ENCODE results near the gene PTTG1IP. TPM values are rescaled to one million over a fixed set of nuclear protein-coding genes. Genes with fewer than 3 reads are reported as not detected.

PTTG1IP gene
- total and polyA plus RNA-seq, 2 of the 13 experiments (the other 11 are each of a cell fraction or from before 2014, with no cell fraction given) = 161 to 700 TPM

DNA sequence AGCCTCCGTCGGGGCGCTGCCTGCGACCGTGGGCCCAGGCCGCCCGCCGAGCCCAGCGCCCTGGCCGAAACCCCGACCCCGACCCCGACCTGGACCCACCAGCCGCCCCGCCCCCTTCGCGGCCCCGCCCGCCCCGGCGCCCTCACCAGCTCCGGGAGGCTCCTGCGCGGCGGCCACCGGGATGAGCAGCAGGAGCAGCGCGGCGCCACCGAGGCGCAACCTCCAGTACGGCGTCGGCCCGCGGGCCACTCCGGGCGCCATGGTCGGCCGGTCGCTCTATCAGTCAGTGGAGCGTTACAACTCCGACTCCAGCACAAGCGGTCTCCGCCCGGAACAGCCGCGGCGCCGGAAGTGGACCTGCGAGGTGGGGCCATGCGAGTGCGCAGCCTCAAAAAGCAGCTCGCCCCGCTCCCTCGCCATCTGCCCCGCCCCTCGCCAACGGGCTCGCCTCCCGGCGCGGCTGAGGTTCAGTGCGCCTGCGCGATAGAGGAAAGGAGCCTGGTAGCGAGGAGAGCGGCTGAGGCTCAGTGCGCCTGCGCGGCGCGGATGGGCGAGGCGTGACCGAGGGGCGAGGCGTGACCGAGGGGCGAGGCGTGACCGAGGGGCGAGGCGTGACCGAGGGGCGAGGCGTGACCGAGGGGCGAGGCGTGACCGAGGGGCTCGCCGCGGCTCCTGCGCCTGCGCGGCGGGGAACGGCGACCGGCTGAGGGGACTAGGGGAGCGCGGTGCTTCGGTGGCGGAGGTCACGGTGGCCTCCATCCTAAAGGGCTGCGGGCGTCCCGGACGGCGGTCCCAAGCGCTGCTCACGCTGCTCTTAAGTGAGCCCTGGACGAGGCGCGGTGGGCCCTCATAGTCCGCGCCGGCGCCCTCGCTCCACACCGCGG lies at the start of gene PTTG1IP (continued):
- TF ChIP-seq, protein P1, sequence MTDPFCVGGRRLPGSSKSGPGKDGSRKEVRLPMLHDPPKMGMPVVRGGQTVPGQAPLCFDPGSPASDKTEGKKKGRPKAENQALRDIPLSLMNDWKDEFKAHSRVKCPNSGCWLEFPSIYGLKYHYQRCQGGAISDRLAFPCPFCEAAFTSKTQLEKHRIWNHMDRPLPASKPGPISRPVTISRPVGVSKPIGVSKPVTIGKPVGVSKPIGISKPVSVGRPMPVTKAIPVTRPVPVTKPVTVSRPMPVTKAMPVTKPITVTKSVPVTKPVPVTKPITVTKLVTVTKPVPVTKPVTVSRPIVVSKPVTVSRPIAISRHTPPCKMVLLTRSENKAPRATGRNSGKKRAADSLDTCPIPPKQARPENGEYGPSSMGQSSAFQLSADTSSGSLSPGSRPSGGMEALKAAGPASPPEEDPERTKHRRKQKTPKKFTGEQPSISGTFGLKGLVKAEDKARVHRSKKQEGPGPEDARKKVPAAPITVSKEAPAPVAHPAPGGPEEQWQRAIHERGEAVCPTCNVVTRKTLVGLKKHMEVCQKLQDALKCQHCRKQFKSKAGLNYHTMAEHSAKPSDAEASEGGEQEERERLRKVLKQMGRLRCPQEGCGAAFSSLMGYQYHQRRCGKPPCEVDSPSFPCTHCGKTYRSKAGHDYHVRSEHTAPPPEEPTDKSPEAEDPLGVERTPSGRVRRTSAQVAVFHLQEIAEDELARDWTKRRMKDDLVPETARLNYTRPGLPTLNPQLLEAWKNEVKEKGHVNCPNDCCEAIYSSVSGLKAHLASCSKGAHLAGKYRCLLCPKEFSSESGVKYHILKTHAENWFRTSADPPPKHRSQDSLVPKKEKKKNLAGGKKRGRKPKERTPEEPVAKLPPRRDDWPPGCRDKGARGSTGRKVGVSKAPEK (CRISPR knock-in tag; IDR thresholded peaks at IDR 0.05; ENCODE audit: borderline replicate concordance) = no peak
- TF ChIP-seq TEAD3 (CRISPR knock-in tag; optimal IDR thresholded peaks at IDR 0.05; ENCODE audit: borderline replicate concordance) (no peak), EZH2 (conservative IDR thresholded peaks at IDR 0.05; ENCODE audit: low read depth, low read length) (no peak), ZNF33B (CRISPR knock-in tag; IDR thresholded peaks at IDR 0.05) (peak; percentile 13; the same call in 1 of the 2 replicates), KDM6A (CRISPR knock-in tag; IDR thresholded peaks at IDR 0.05; ENCODE audit: low read depth) (no peak), ISX (CRISPR knock-in tag; conservative IDR thresholded peaks at IDR 0.05) (no peak), SMAD1 (CRISPR knock-in tag; IDR thresholded peaks at IDR 0.05; ENCODE audit: borderline replicate concordance, low read depth) (peak; percentile 34; the same call in 1 of the 2 replicates), ZNF556 (CRISPR knock-in tag; IDR thresholded peaks at IDR 0.05; ENCODE audit: borderline replicate concordance) (no peak; the same call in 1 of the 2 replicates), ZNF747 (CRISPR knock-in tag; IDR thresholded peaks at IDR 0.05; ENCODE audit: borderline replicate concordance) (0 out of 2 replicates have a peak, but pooled peaks have one; percentile 27), SUZ12 (IDR thresholded peaks at IDR 0.05; ENCODE audit: low read depth, low read length) (no peak), RBAK (CRISPR knock-in tag; IDR thresholded peaks at IDR 0.05) (no peak), ZNF256 (CRISPR knock-in tag; conservative IDR thresholded peaks at IDR 0.05) (no peak), MBNL3 (CRISPR knock-in tag; conservative IDR thresholded peaks at IDR 0.05) (no peak), ZNF160 (CRISPR knock-in tag; IDR thresholded peaks at IDR 0.05) (no peak), HNRNPH1 (optimal IDR thresholded peaks at IDR 0.05; ENCODE audit: low read depth, low read length) (no peak)
- TF ChIP-seq, protein P2, sequence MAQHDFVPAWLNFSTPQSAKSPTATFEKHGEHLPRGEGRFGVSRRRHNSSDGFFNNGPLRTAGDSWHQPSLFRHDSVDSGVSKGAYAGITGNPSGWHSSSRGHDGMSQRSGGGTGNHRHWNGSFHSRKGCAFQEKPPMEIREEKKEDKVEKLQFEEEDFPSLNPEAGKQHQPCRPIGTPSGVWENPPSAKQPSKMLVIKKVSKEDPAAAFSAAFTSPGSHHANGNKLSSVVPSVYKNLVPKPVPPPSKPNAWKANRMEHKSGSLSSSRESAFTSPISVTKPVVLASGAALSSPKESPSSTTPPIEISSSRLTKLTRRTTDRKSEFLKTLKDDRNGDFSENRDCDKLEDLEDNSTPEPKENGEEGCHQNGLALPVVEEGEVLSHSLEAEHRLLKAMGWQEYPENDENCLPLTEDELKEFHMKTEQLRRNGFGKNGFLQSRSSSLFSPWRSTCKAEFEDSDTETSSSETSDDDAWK (CRISPR knock-in tag; IDR thresholded peaks at IDR 0.05) = no peak
- TF ChIP-seq, protein P3, sequence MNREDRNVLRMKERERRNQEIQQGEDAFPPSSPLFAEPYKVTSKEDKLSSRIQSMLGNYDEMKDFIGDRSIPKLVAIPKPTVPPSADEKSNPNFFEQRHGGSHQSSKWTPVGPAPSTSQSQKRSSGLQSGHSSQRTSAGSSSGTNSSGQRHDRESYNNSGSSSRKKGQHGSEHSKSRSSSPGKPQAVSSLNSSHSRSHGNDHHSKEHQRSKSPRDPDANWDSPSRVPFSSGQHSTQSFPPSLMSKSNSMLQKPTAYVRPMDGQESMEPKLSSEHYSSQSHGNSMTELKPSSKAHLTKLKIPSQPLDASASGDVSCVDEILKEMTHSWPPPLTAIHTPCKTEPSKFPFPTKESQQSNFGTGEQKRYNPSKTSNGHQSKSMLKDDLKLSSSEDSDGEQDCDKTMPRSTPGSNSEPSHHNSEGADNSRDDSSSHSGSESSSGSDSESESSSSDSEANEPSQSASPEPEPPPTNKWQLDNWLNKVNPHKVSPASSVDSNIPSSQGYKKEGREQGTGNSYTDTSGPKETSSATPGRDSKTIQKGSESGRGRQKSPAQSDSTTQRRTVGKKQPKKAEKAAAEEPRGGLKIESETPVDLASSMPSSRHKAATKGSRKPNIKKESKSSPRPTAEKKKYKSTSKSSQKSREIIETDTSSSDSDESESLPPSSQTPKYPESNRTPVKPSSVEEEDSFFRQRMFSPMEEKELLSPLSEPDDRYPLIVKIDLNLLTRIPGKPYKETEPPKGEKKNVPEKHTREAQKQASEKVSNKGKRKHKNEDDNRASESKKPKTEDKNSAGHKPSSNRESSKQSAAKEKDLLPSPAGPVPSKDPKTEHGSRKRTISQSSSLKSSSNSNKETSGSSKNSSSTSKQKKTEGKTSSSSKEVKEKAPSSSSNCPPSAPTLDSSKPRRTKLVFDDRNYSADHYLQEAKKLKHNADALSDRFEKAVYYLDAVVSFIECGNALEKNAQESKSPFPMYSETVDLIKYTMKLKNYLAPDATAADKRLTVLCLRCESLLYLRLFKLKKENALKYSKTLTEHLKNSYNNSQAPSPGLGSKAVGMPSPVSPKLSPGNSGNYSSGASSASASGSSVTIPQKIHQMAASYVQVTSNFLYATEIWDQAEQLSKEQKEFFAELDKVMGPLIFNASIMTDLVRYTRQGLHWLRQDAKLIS (CRISPR knock-in tag; IDR thresholded peaks at IDR 0.05) = no peak
- TF ChIP-seq, protein P4, sequence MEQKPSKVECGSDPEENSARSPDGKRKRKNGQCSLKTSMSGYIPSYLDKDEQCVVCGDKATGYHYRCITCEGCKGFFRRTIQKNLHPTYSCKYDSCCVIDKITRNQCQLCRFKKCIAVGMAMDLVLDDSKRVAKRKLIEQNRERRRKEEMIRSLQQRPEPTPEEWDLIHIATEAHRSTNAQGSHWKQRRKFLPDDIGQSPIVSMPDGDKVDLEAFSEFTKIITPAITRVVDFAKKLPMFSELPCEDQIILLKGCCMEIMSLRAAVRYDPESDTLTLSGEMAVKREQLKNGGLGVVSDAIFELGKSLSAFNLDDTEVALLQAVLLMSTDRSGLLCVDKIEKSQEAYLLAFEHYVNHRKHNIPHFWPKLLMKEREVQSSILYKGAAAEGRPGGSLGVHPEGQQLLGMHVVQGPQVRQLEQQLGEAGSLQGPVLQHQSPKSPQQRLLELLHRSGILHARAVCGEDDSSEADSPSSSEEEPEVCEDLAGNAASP (CRISPR knock-in tag; IDR thresholded peaks at IDR 0.05; ENCODE audit: borderline replicate concordance) = no peak
- TF ChIP-seq, protein P5, sequence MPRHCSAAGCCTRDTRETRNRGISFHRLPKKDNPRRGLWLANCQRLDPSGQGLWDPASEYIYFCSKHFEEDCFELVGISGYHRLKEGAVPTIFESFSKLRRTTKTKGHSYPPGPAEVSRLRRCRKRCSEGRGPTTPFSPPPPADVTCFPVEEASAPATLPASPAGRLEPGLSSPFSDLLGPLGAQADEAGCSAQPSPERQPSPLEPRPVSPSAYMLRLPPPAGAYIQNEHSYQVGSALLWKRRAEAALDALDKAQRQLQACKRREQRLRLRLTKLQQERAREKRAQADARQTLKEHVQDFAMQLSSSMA (CRISPR knock-in tag; IDR thresholded peaks at IDR 0.05) = no peak

Measured in HepG2 (cell line).